Erythroblast (primary cell): ENCODE data around the gene CRIP2.

Source experiments
- GATA1 ChIP-seq: IDR thresholded peaks from 2 replicates; pipeline ENCODE4 v1.6.1; 2011; ENCODE audit warnings: low read depth, mild to moderate bottlenecking, control low read depth, low read length, moderate library complexity
- POLR2A ChIP-seq: IDR thresholded peaks from 2 replicates; pipeline ENCODE4 v1.6.1; 2011; ENCODE audit warnings: mild to moderate bottlenecking, low read length

- TF ChIP-seq GATA1 (no peak), POLR2A (no peak)
These were observed 17.7 kb downstream of the CRIP2 start for GRCh38 chr14:105492031-105492970.
